HepG2 (cell line): ENCODE measurements around the gene ELN.

Experiments
- EZH2 ChIP-seq: conservative IDR thresholded peaks from 2 replicates; pipeline ENCODE4 v1.6.1; 2012; ENCODE audit warnings: mild to moderate bottlenecking, low read depth, low read length, moderate library complexity
- NBN ChIP-seq: fragments of 450-650 bp; conservative IDR thresholded peaks from 2 replicates; pipeline ENCODE4 v1.6.1; 2017
- PHF8 ChIP-seq: sonication (generic); formaldehyde crosslinking; IDR thresholded peaks from 2 replicates; pipeline ENCODE4 v1.5.0; 2020; ENCODE audit warnings: missing genetic modification reagents
- PPARG ChIP-seq: conservative IDR thresholded peaks from 2 replicates; pipeline ENCODE4 v1.6.1; 2016; ENCODE audit warnings: missing biosample characterization, missing genetic modification reagents
- RAD51 ChIP-seq: fragments of 450-650 bp; IDR thresholded peaks from 2 replicates; pipeline ENCODE4 v1.6.1; 2016; ENCODE audit warnings: borderline replicate concordance
- RXRB ChIP-seq: IDR thresholded peaks from 2 replicates; pipeline ENCODE4 v1.6.1; 2016; ENCODE audit warnings: borderline replicate concordance, missing genetic modification reagents, missing compliant biosample characterization
- SETDB1 ChIP-seq: sonication (generic); formaldehyde crosslinking; IDR thresholded peaks from 2 replicates; pipeline ENCODE4 v1.5.1; 2020; ENCODE audit warnings: missing genetic modification reagents, mild to moderate bottlenecking, borderline replicate concordance
- SMAD9 ChIP-seq: sonication (generic); formaldehyde crosslinking; IDR thresholded peaks from 2 replicates; pipeline ENCODE4 v1.5.1; 2020; ENCODE audit warnings: mild to moderate bottlenecking, missing genetic modification reagents
- ZBTB4 ChIP-seq: sonication (generic); formaldehyde crosslinking; IDR thresholded peaks from 2 replicates; pipeline ENCODE4 v1.4.0; 2020; ENCODE audit warnings: missing genetic modification reagents, mild to moderate bottlenecking, borderline replicate concordance
- ZSCAN31 ChIP-seq: sonication (generic); formaldehyde crosslinking; IDR thresholded peaks from 2 replicates; pipeline ENCODE4 v1.5.0; 2020; ENCODE audit warnings: low read depth, mild to moderate bottlenecking, missing genetic modification reagents
- TF ChIP-seq, protein P1 (sequence below): sonication (generic); formaldehyde crosslinking; IDR thresholded peaks from 2 replicates; pipeline ENCODE4 v1.4.0; 2020; ENCODE audit warnings: missing genetic modification reagents, borderline replicate concordance
- TF ChIP-seq, protein P2 (sequence below): sonication (generic); formaldehyde crosslinking; IDR thresholded peaks from 2 replicates; pipeline ENCODE4 v1.5.0; 2020; ENCODE audit warnings: mild to moderate bottlenecking, missing genetic modification reagents, moderate library complexity

- TF ChIP-seq ZBTB4 (CRISPR knock-in tag) (no peak), PHF8 (no peak), ZSCAN31 (CRISPR knock-in tag) (no peak), SETDB1 (CRISPR knock-in tag) (no peak), NBN (no peak), SMAD9 (no peak), RXRB (CRISPR knock-in tag) (no peak), EZH2 (no peak), PPARG (no peak), RAD51 (no peak)
- TF ChIP-seq, protein P1, sequence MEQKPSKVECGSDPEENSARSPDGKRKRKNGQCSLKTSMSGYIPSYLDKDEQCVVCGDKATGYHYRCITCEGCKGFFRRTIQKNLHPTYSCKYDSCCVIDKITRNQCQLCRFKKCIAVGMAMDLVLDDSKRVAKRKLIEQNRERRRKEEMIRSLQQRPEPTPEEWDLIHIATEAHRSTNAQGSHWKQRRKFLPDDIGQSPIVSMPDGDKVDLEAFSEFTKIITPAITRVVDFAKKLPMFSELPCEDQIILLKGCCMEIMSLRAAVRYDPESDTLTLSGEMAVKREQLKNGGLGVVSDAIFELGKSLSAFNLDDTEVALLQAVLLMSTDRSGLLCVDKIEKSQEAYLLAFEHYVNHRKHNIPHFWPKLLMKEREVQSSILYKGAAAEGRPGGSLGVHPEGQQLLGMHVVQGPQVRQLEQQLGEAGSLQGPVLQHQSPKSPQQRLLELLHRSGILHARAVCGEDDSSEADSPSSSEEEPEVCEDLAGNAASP (CRISPR knock-in tag), result no peak
- TF ChIP-seq, protein P2, sequence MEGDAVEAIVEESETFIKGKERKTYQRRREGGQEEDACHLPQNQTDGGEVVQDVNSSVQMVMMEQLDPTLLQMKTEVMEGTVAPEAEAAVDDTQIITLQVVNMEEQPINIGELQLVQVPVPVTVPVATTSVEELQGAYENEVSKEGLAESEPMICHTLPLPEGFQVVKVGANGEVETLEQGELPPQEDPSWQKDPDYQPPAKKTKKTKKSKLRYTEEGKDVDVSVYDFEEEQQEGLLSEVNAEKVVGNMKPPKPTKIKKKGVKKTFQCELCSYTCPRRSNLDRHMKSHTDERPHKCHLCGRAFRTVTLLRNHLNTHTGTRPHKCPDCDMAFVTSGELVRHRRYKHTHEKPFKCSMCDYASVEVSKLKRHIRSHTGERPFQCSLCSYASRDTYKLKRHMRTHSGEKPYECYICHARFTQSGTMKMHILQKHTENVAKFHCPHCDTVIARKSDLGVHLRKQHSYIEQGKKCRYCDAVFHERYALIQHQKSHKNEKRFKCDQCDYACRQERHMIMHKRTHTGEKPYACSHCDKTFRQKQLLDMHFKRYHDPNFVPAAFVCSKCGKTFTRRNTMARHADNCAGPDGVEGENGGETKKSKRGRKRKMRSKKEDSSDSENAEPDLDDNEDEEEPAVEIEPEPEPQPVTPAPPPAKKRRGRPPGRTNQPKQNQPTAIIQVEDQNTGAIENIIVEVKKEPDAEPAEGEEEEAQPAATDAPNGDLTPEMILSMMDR (CRISPR knock-in tag), result no peak
Measured at GRCh38 chr7:74057216-74057925, 29.4 kb downstream of the ELN start.
